ENCODE results near the gene DNPH1.

The DNPH1 gene

DNA sequence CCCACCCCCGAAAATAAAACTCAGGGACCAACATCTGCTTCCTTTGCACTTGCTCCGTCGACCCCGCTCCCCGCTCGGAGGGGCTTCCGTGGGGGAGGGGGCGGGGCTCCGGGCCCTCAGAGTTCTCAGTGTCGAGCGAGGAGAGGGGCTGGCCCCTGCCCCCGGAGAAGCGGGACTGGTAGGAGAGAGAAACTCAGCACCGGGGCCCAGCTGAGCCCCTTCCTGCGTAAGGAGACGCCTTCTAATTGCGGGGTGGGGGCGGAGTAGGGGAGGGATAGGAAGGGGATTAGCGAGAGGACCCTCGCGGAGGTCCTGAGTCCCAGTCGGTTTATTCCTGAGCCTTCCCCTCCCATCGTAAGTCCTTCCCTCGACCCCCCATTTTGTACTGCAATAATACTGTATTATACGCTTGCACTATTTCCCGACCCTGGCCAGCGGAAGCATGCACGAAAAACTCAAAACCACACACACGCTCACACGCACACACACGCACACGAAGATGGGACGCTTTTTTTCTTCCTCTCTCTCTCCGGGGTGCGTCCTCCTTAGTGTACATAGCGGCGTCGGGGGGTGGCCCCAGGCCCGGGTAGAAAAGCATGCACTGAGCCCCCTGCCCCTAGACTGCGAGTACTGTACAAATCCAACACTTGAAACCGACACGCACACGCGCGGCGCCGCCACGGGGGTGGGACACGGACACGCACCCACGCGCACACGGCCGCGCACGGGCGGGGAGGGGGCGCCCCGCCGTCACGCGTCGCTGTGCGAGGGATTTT, 46.7 kb upstream of the DNPH1 start:
- no peak for DNase-seq (ENCODE audit: low read depth, low spot score)
- TF ChIP-seq, protein P1, sequence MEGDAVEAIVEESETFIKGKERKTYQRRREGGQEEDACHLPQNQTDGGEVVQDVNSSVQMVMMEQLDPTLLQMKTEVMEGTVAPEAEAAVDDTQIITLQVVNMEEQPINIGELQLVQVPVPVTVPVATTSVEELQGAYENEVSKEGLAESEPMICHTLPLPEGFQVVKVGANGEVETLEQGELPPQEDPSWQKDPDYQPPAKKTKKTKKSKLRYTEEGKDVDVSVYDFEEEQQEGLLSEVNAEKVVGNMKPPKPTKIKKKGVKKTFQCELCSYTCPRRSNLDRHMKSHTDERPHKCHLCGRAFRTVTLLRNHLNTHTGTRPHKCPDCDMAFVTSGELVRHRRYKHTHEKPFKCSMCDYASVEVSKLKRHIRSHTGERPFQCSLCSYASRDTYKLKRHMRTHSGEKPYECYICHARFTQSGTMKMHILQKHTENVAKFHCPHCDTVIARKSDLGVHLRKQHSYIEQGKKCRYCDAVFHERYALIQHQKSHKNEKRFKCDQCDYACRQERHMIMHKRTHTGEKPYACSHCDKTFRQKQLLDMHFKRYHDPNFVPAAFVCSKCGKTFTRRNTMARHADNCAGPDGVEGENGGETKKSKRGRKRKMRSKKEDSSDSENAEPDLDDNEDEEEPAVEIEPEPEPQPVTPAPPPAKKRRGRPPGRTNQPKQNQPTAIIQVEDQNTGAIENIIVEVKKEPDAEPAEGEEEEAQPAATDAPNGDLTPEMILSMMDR (IDR thresholded peaks at IDR 0.05; ENCODE audit: low read depth, low read length) = no peak
- in situ Hi-C loops (cut with HindIII; ENCODE audit: low sequenced_read_pairs) = no loop called here
- no peak overlapping the region for H3K4me3 ChIP-seq (ENCODE audit: low read depth, low read length)

DNA sequence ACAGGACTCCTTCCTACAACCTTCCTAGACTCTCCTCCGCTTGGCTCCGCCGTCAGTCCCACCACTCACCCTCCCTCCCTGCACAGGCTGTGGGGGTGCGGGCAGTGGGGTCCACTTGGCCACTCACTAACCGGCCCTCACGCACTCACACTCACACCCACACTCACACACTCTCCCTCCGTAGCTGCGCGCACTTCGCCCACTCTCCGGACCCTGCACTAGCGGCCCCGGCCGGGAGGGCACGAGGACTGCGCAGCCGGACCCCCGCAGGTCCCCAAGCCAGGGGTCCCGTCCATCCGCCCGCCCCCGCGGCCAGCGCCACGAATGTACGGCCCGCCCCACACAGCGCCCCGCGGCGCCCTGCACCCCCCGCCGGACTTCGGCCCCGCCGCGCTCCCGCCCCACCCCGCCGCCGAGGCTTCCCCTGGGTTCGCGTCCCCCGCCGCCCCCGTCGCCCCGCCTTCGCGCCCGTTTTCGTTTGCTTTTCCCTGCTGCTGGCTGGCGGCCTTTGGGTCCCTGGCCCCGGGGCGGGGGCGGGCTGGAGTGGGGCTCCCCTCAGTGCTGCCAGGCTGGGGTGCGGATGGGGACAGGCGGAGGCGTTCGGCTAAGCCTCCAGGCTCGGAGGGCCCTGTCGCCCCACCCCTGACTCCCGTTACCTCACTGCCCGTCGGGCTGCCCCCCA, 45.8 kb upstream of the DNPH1 start:
- in situ Hi-C loops (cut with HindIII; ENCODE audit: low sequenced_read_pairs) = no loop called here
- TF ChIP-seq, protein P1 (IDR thresholded peaks at IDR 0.05; ENCODE audit: low read depth, low read length) = no peak
- no peak for DNase-seq (ENCODE audit: low read depth, low spot score)
- H3K4me3 ChIP-seq (ENCODE audit: low read depth, low read length) = peak overlapping the region; percentile 17

DNA sequence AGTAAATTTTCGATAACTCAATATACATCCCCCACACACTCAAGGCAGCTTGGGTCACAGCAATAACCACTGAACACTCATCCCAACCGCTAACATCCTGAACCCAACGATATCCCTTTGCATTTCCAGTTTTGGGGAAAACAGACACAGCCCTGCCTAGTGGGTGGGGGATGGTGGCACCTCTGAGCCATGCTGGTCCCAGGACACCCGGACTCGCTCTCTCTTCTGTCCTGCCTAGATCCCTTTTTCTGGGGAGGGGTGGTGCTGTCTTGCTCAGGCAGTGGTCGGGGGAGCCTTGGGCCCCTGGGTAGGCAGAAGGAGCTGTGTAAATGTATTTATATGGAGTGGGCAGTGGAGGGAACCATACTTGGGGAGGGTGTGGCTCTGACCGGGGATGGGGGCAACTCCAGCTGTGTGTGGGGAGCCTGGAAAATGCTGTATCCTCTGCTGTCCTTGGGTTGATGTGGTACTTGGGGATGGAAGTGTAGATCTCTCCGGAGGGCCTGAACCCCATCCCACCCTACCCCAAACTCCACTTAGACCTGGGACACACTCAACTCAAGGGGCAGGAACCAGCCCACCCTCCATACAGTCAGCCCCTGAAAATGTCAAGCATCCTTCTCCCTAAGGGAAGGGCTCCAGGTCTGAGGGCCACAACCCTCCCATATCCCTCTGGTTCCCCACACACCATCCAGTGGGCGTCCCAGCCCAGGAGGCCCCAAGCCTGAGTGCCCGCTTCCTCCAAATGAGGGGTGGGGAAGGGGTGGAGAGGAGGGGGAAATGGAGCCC, 45.0 kb upstream of the DNPH1 start:
- DNase-seq (ENCODE audit: low read depth, low spot score) = no peak
- TF ChIP-seq, protein P1 (IDR thresholded peaks at IDR 0.05; ENCODE audit: low read depth, low read length) = no peak
- in situ Hi-C loops (cut with HindIII; ENCODE audit: low sequenced_read_pairs) = no loop called here
- H3K4me3 ChIP-seq (ENCODE audit: low read depth, low read length) = no peak overlapping the region

DNA sequence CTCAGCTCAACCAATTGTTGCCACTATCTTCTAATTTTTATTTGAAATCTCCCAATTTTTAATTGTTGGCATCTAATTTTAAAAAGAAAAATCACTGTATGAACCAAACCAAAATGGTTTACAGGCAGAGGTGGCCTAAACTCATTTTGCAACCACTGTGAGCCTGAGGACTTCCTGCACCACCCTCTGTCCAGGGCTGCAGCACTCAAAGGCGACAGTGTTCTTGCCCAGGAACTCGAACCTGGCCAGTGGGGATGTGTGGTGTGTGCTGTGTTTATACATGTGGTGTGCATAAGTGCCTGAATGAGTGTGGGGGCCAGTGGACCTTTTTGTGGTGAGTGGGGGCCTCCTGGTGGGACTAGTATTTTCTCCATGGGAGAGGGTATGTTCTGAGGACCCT, 44.4 kb upstream of the DNPH1 start:
- in situ Hi-C loops (cut with HindIII; ENCODE audit: low sequenced_read_pairs) = no loop called here
- DNase-seq (ENCODE audit: low read depth, low spot score) = no peak
- TF ChIP-seq, protein P1 (IDR thresholded peaks at IDR 0.05; ENCODE audit: low read depth, low read length) = no peak
- H3K4me3 ChIP-seq (ENCODE audit: low read depth, low read length) = no peak overlapping the region

DNA sequence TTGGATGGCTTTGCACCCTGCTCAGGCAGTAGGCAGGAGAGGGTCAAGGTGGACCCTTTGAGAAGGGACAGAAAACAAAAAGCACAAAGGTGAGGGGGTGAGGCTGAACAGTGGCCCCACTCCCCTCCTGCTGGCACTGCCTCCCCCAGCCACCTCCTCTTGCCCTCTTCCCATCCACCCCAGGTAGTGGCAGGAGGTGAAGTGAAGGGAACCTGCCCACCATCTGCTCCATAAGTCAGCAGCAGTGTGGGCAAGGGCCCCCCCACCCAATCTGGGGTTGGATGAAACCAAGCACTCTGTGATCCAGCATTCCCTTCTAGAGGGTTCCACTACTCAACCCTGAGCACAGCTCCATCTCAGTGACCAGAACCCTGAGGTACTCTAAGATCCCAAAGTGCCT, 42.7 kb upstream of the DNPH1 start:
- H3K4me3 ChIP-seq (ENCODE audit: low read depth, low read length) = no peak overlapping the region
- in situ Hi-C loops (cut with HindIII; ENCODE audit: low sequenced_read_pairs) = no loop called here

More for the DNA sequence above, 42.7 kb upstream of the DNPH1 start:
- no peak for DNase-seq (ENCODE audit: low read depth, low spot score)
- TF ChIP-seq, protein P1 (IDR thresholded peaks at IDR 0.05; ENCODE audit: low read depth, low read length) = no peak

All from astrocyte of the spinal cord (primary cell).